Heart left ventricle (tissue), 13 donors: ENCODE results near the gene NCR3LG1.

Source experiments
- POLR2A ChIP-seq, 2 donors: fragments of 450-650 bp; IDR thresholded peaks; one replicate each; pipeline ENCODE4 v1.6.1; 2017; ENCODE audit warnings: antibody characterized with exemption in 2 of 2, mild to moderate bottlenecking in 2 of 2, moderate library complexity in 2 of 2
- TF ChIP-seq, protein P1 (sequence below), 12 donors: fragments of 200-600 bp; sonication (generic) in 4 of 12; IDR thresholded peaks; one replicate each; pipeline versions ENCODE4 v1.5.0 to v1.8.0; 2018 to 2022; ENCODE audit warnings: antibody characterized with exemption in 12 of 12, mild to moderate bottlenecking in 5 of 12
- donor health status: ischemic (EF 13 %, LVEDD 7.1; RV severe dilation, severe dysfunction).
- donor health status: DM: no; HTN: yes; CAD: no.
- donor health status: DM: no; HTN: no; CAD: no.
- donor health status: ischemic (EF 25% LVEDD 6.9; RV normal size, moderate dysfunction).
- donor health status: ischemic (EF 25% LVEDD 5.7; RV mildly dilated, moderate dysfunction).
- donor health status: ischemic (EF 35%, LVEDD 5.7; RV mildly dilated, moderate dysfunction).
- donor health status: nonischemic (EF 11% LVEDD 7.7; RV severe dilation, severe dysfunction).
- donor health status: DM: yes; HTN: yes; CAD: no.
- donor health status: PGD.
- donor health status: ischemic (EF 29% LVEDD 5.4; RV normal size, mild dysfunction).
- donor health status: nonischemic (EF 23%, LVEDD 6.1; RV moderate dilation, normal function).

DNA sequence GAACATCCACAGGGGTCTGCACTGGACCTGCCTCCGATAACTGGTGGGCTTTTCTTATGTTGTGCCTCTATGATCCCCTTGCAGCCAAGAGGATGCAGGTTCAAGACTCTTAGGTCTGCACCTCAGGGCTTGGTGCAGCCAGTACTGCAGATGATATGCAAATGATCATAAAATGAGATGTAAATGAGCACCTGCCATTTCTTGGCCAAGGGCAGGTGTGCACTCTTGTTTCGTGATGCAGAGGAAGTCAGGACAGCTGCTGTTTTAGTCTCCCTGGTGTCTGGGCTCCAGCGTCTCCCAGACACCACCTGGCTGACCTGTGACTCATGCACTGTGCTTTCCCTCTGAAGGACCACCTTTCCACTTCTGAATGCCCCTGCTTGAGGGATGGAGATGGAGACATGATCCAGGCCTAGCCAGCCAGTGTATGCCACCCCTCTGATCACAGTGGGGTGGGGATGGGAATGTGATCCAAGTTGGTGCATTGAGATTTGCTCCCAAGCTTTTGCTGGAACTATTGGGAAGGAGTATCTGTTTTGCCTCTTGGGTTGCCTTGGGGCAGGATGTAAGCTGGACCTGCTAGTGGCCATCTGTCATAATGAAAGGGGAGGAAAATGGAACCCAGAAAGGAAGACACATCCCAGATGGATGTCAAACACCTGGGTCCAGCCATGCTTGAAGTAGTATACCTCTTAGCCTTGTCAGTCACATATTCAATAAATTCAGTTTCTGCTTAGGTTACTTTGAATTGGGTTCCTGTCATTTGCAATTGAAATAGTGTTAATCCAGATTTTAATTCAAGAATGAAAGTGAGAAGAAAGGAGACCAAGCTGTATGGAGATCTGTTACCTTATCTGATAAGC is 40.1 kb downstream of the NCR3LG1 start:
- TF ChIP-seq, protein P1, sequence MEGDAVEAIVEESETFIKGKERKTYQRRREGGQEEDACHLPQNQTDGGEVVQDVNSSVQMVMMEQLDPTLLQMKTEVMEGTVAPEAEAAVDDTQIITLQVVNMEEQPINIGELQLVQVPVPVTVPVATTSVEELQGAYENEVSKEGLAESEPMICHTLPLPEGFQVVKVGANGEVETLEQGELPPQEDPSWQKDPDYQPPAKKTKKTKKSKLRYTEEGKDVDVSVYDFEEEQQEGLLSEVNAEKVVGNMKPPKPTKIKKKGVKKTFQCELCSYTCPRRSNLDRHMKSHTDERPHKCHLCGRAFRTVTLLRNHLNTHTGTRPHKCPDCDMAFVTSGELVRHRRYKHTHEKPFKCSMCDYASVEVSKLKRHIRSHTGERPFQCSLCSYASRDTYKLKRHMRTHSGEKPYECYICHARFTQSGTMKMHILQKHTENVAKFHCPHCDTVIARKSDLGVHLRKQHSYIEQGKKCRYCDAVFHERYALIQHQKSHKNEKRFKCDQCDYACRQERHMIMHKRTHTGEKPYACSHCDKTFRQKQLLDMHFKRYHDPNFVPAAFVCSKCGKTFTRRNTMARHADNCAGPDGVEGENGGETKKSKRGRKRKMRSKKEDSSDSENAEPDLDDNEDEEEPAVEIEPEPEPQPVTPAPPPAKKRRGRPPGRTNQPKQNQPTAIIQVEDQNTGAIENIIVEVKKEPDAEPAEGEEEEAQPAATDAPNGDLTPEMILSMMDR (IDR thresholded peaks at IDR 0.05) = no peak
- no peak for TF ChIP-seq POLR2A (IDR thresholded peaks at IDR 0.05)
